GM20431 (cell line): Measurements from ENCODE around the gene NXNL2.

Source experiments
- in situ Hi-C: fragments of 300-500 bp; cut with MseI, MboI; formaldehyde crosslinking; loops from one replicate; pipeline ENCODE4 v1.15.0; 2020; ENCODE audit warnings: low sequenced_read_pairs; ENCODE audit not compliant: unreplicated experiment

The NXNL2 gene

DNA sequence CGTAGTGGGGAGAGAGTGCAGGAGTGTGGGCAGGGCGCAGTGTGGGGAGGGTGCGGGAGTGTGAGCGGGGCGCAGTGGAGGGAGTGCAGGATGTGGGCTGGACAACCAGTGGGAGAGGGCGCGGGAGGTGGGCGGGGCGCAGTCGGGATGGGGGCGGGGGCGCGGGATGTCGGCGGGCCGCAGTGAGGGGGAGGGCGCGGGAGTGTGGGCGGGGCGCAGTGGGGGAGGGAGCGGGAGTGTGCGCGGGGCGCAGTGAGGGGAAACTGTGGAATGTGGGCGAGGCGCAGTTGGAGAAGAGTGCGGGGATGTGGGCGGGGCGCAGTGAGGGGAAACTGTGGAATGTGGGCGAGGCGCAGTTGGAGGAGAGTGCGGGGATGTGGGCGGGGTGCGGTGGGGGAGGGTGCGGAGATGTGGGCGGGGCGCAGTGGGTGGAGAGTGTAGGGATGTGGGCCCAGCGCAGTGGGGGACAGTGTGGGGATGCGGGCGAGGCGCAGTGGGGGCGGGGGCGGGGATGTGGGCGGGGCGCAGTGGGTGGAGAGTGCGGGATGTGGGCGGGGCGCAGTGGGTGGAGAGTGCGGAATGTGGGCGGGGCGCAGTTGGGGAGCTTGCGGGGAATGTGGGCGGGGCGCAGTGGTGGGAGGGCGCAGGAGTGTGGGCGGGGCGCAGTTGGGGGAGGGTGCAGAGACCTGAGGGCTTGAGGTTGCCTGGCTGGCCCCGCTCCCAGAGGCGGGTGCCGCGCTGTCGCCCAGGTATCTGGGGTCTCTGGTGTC lies at the start of gene NXNL2:
TSS of gene NXNL2 (plus strand) at position 723 of the 770 bp plus-strand sequence. CDS start 257 bp downstream, outside the sequence.
- in situ Hi-C loops: no loop called here

DNA sequence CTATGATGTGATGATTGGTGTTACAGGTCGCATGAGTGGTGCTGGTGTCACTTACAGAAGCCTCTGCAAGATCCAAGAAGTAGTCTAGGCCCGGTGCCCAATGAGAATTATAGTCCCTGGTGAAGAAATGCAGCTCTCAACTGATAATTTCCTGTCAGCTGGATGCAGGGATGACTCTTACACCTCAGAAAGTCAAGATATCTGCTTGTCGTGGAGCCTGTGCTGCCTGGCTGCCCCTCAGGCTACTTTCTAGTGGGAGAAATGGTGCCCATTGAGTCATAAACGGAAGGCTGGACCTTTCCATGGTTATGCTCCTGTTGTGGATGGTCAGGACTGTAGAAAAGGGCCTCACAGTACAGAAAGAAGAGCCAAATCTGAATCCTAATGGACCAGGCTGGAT lies 46.8 kb upstream of the NXNL2 start:
- in situ Hi-C loops: no loop called here

DNA sequence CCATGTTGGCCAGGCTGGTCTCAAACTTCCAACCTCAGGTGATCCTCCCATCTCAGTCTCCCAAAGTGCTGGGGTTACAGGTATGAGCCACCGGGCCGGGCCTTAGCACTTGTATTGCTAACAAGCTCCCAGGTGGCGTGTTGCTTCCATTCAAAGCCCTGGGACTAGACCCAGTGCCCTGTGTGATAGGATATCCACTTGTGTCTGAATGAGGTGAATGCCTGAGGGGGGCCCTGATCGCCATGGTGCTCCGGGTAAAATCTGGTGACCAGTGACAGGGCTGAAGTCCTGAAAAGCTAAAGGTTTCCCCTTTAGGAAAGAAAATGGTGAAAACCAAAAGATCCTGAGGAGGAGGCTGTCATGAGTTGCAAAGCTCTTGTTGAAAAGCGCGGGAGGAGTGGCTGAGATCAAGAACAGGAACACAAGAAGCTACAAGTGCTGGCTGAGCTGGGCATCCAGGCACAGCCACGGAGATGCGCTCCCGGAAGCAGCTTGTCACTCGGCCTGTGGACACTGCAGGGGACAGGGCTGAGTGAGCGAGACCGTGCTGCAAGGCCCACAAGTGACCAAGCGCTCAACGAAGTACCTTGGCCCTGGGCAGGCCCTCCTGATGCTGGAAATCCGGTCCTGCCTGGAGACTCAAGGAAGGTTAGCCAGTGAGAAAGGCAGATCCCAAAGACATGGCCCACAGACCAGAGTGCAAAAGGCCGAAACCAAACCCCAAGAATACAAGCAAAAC lies 39.8 kb upstream of the NXNL2 start:
- in situ Hi-C loops: no loop called here

DNA sequence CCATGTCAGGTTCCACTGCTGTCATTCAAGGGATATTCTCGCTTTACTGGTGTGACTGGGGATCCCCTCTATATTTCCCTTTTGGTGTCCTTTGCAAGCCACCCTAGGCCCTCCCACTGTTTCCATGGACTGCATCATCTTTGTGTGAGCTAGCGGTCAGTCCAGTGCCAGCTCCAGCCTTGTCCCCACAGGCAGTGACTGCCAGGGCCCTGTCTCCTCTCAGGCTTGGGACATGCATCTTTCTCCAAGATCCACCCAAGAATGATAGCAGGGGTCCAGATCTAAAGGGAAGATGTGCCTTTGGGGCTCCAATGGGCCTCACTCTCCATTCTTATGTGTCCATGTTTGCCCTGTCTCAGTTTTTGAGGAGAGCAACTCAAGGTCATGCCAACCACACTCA lies 37.8 kb upstream of the NXNL2 start:
- in situ Hi-C loops: no loop called here

DNA sequence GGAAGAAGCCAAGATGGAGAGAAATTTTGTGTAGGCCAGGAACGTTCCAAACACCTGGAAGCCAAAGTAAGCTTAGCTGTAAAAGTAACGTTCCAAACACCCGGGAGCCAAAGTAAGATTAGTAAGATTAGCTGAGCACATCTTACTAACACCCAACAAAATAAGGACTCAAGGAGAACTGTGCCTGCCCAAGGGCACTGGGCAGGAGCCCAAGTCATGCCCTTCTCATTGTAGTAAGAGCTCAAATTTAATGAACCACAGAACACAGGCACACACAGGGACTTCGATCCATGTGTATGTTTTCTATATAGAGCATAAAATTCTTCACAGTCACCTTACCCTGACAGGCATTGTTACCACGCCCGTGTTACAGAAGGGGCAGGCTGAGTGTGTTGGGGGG lies 36.1 kb upstream of the NXNL2 start:
- in situ Hi-C loops: no loop called here

DNA sequence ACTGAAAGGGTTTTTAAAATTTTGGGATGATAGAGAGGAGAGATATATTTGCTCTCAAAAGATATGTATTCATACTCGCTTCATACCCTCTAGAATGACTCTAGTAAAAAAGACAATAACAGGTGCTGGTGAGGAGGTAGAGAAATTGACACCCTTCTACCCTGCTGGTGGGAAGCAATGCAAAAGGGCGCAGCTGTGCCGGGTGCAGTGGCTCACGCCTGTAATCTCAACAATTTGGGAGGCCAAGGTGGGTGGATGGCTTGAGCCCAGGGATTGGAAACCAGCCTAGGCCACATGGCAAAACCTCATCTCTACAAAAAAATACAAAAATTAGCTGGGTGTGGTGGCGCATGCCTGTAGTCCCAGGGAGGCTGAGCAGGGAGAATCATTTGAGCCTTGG lies 33.9 kb upstream of the NXNL2 start:
- in situ Hi-C loops: no loop called here

DNA sequence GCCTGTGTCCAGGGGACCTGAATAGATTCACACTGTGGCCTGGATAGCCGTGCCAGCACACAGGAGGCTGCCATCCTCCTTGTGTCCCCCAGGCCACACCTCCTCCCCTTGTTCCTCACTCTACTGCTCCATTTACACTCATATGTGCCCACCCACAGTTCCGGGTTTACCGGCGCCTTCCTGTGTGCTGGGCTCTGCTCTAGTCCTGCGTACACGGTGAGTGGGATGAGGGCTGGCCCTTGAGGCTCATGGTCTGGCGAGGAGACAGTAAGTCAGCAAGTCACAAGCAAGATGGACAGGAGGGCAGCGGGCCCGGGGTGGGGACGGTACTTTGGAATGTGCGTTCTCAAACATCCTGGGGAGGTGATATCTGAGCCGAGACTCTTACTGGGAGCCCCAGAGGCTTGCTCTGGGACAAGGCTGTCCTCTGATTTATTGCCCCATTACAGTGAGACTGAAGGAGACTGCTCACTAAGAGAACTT lies 32.4 kb upstream of the NXNL2 start:
- in situ Hi-C loops: no loop called here

DNA sequence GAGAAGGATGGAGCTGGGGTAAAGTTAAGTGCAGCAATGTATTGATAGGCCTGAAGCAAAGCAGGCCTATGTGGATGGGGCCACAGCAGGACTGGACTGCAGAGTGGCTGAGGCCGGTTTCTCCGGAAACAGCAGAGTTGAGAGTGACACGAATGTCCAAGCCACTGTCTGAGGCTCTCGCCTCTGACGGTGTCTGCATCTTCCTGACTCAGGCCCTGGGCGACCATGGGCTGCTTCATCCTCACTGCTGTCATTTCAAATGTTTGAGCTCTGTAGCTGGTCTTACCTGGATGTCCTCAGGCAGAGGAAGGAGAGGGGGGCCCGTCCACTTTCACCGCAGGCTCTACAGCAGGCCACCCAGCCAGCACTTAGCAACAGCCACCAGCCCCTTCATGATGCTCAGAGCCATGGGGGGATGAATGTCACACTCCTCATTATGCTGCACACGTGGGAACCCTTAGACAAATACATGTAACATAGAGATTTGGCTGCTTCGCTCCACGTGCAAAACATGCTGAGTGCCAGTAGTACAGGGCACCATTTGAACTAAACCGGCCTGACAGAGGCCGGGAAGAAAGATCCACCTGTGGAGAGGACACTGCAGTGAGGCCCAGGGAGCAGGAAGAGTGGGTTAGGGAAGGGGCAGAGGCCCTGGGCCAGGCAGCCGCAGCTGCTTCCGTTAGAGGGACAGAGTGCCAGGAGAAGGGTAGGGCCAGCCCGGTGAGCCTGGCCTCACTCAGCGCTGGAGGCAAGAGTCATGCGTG lies 31.7 kb upstream of the NXNL2 start:
- in situ Hi-C loops: no loop called here

DNA sequence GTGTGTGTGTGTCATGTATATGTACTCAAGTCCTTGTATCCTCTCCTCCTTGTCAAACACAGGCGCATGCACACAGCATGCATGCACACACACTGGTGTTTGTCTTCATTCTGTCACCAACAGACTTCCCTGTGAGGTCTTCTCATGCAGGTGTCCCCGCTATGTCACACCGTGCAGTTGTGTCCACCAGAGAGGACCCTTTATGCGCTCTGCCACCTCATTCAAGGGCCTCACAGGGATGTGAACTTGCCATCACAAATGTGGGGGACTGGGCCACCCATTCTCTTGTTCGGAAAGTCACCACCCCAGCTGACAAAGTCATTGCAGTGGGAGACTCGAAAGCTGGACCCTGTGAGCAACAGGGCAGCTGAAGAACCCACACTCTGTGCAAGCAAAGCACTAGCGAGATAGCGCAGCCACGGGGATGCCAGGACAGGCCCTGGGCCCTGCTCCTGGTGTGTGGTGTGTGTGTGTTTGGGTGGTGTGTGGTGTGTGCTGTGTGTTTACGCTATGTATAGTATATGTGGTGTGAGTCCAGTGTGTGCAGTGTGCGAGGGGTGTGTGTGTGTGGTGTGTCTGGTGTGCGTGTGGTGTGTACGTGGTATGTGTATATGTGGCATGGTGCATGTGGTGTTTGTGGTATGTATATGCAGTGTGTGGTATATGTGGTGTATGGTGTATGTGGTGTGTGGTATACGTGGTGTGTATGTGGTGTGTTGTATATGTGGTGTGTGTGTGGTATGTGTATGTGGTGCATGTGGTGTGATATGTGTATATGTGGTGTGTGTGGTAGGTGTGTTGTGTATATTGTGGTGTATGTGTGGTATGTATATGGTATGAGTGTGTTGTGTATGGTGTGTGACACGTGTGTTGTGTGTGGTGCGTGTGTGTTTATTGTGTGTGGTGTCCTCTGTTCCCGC lies 30.9 kb upstream of the NXNL2 start:
- in situ Hi-C loops: no loop called here

DNA sequence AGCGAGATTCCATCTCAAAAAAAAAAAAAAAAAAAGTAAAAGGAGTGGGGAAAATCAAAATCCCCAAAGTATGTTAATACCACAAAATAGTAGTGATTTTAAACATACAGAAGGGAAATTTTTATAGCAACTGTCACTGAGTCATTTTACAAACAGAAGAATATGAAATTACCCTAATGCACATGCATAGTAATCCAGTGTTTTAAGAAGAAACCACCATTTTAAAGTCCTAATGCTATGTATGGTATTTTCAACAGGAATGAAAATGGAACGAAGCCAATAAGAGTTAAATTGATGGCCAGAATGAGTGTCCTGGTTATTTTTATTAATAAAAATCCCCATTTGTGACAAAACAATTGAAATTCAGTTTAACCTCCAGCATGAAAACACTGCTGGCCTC lies 26.7 kb upstream of the NXNL2 start:
- in situ Hi-C loops: no loop called here

DNA sequence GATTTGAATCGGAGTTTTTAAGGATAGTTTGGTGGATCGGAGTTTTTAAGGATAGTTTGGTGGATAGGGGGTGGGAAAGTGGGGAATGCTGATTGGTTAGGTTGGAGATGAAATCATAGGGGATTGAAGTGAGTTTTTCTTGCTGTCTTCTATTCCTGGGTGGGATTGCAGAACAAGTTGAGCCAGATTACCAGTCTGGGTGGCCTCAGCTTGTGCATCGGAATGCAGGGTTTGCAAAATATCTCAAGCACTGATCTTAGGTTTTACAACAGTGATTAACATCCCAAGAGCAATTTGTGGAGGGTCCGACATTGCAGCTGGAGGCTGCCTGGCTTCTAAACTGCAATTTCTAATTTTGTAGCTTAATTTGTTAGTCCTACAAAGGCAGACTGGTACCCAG lies 23.1 kb upstream of the NXNL2 start:
- in situ Hi-C loops: no loop called here

DNA sequence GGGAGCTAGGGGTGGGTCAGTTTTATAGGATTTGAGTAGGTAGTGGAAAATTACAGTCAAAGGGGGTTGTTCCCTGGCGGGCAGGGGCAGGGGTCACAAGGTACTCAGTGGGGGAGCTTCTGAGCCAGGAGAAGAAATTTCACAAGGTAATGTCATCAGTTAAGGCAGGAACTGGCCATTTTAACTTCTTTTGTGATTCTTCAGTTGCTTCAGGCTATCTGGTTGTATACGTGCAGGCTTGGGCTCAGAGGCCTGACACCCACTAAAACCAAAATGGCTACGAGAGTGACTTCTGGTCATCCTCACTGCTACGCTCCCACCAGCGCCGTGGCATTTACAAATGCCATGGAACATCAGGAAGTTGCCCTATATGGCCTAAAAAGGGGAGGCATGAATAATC lies 20.7 kb upstream of the NXNL2 start:
- in situ Hi-C loops: no loop called here

DNA sequence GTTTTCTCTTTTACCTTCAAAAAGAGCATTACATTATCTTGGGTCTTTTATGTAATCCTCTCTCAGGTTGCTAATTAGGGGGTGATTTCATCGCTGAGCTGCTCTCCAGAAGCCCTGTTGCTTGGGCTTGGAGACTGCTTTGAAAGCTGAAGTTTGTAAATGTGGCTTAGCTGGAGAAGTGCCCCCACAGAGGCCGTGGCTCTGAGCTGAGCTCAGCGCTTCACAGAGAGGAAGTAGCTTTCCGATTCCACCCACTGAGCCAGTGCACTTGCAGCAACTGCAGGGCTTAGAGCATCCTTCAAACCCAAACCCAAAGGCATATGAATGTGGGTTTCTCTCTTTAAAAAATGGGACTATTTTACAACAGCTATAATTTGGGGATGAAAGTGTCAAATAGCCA lies 13.7 kb upstream of the NXNL2 start:
- in situ Hi-C loops: no loop called here

DNA sequence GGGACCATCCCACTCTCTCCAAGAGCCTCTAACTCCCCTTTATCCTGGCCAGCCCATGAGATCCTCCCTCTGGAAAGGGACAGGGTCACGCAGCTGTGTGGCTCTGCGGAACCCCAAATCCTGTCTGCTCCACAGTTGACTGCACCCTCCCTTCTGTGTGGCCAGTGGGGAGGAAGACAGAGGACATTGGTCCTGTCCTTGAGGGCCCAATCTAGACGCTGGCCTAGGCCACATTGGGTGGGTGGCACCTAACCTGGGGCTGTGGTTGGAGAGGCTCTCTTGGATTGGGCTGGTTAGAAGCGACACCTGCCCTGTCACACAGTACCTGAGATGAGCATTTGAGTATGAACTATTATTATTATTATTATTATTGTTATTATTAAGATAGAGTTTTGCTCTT lies 12.6 kb upstream of the NXNL2 start:
- in situ Hi-C loops: no loop called here

DNA sequence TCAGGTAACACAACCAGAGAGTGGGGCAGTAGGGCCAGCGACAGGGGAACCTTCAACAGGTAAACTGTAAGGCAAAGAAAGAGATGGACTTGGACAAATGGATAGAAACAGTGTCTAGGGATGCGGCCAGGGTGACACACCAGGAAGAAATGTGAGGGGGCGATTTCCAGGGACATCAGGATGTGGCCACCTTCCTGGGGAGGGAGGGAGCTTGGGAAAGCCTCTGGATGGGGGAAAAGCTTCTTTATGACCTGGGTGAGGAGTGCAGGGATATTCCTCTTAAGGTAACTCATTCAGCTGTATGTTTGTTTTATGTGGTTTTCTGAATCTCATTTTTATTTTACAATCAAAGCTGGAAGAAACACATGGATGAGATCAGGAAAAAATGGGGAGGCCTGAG lies 11.9 kb upstream of the NXNL2 start:
- in situ Hi-C loops: no loop called here

DNA sequence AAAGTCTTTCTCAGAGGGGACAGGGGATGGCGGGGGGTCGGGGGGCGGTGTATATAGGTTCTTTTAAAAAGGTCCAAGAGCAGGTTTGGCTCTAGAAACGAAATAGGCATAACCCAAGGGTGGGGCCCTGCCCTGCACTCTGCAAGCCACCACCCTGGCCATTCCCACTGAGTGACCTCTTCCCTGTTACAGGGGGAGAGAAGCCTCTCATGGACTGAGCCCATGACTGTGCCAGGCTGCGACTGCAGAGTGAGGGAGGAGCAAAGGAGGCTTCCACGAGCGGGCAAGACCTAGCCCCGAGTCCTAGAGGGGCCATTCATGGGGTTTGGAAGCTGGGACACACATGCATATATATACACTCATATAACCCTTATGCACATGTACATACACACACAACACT lies 10.1 kb upstream of the NXNL2 start:
- in situ Hi-C loops: no loop called here

DNA sequence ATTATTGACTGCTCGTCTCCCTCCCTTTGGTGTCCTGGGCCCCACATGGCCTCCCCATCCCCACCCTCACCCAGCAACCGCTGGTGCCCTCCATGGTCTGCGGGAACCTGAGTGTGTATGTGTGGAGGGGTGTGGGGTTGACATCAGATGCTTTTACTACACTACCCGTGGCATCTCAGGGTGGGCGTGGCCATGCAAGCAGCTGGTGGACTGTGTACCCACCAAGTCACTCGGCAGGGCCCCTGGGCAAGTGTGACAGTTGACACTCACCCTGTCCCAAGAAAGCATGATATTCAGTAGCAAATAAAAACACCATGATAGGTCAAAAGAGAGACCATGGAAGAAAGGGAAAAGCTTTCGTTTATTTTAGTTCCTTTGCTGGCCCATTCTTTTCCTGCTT lies 7.4 kb upstream of the NXNL2 start:
- in situ Hi-C loops: no loop called here

DNA sequence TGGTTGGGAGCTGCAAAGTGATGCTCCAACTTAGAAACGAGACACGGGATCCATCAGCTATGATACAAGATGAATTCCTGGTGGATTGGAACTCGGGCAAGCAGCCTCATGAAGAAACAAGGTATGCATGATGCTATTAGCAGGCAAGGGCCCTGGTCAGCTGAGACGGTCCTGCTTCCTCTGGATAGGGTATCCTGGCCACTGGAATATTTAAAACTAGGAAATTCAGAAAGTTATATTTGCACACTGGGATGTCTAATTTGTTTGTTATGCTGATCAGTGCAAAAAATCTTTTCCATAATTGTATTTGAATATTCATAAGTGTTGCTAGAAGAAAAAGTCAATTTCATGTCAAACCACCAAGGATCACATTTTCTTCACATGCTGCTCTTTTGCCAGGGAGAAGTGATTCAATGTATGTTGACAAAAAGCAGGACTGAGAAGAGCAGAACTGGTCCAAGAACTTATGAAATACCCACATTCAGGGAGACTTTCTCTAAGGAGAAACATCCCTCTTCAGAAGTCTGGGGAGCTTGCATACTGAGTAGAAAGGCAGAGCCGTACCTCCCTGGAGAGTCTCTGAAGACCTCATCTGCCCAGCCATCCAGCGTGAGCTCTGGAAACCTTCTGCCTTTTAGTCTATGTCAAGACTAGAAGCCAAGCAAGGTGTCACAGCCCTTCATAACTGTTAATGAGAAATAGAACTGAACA lies 6.7 kb upstream of the NXNL2 start:
- in situ Hi-C loops: no loop called here

DNA sequence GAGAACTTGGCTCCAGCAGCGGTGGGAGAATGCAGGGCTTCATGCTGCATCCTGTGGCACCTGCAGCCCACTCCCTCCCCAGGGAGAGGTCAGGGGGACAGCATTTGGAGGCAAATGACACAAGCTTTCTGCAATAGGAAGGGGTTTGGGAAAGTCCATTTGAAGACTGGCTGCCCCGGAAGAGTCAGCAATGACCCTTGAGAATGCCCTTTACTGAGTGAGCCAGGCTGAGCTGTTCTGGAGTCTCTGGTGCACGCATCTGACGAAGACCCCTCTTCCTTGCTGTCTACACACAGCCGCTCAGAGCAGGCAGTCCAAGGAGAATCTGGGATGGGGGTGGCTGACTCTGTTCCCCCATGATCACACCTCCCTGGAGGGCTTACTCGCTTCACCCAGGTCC lies 5.5 kb upstream of the NXNL2 start:
- in situ Hi-C loops: no loop called here
